ENCODE measurements around the gene ACIN1.

ACIN1 gene

GRCh38 chr14:23106747-23107045, 11.8 kb upstream of the ACIN1 start:
- no peak for TF ChIP-seq CTCF (conservative IDR thresholded peaks at IDR 0.05; ENCODE audit: low read depth, low read length)
- Histone ChIP-seq H3K4me3 (IDR thresholded peaks at IDR 0.05; ENCODE audit: insufficient read depth, low read depth, low read length) (no peak overlapping the region), H3K79me2 (ENCODE audit: insufficient read depth, low read depth) (no peaks in the 10 kb centered on the region), H3K36me3 (ENCODE audit: insufficient read depth) (no peaks in the 10 kb centered on the region), H3K27me3 (ENCODE audit: insufficient read depth, low read depth) (no peaks in the 10 kb centered on the region), H3K27ac (no peak overlapping the region), H3K4me1 (ENCODE audit: low read depth, poor library complexity, severe bottlenecking) (peaks cover 17% of the 10 kb centered on the region), H4K20me1 (ENCODE audit: insufficient read depth) (no peaks in the 10 kb centered on the region), H3K9ac (no peak overlapping the region), H2AFZ (ENCODE audit: low read depth) (no peak overlapping the region), H3K4me2 (peak overlapping the region; percentile 48; the same call in 1 of the 2 replicates)

- no peak for TF ChIP-seq CTCF (conservative IDR thresholded peaks at IDR 0.05; ENCODE audit: low read depth, low read length)
- Histone ChIP-seq H3K4me2 (no peak overlapping the region), H3K9ac (no peak overlapping the region), H3K4me3 (IDR thresholded peaks at IDR 0.05; ENCODE audit: insufficient read depth, low read depth, low read length) (no peak overlapping the region), H3K79me2 (ENCODE audit: insufficient read depth, low read depth) (no peaks in the 10 kb centered on the region), H3K27me3 (ENCODE audit: insufficient read depth, low read depth) (no peaks in the 10 kb centered on the region), H3K27ac (no peak overlapping the region), H2AFZ (ENCODE audit: low read depth) (no peak overlapping the region), H3K4me1 (ENCODE audit: low read depth, poor library complexity, severe bottlenecking) (peaks cover 17% of the 10 kb centered on the region), H4K20me1 (ENCODE audit: insufficient read depth) (no peaks in the 10 kb centered on the region), H3K36me3 (ENCODE audit: insufficient read depth) (no peaks in the 10 kb centered on the region)
These were observed 10.4 kb upstream of the ACIN1 start for GRCh38 chr14:23105348-23105824.

- H3K4me3 ChIP-seq (IDR thresholded peaks at IDR 0.05; ENCODE audit: insufficient read depth, low read depth, low read length) = no peak within 1 kb of the TSS
These were observed 9.8 kb upstream of the ACIN1 start, which contains the start of gene CIROP for GRCh38 chr14:23104591-23105347. Gene CIROP, minus strand, starts transcription at chr14:23104989. Its CDS starts 69 bp downstream, at chr14:23104920.

GRCh38 chr14:23104070-23104590, 9.2 kb upstream of the ACIN1 start:
- Histone ChIP-seq H3K36me3 (ENCODE audit: insufficient read depth) (no peaks in the 10 kb centered on the region), H3K4me3 (IDR thresholded peaks at IDR 0.05; ENCODE audit: insufficient read depth, low read depth, low read length) (no peak overlapping the region), H3K4me2 (no peak overlapping the region), H3K9ac (no peak overlapping the region), H3K4me1 (ENCODE audit: low read depth, poor library complexity, severe bottlenecking) (peaks cover 17% of the 10 kb centered on the region), H3K27ac (no peak overlapping the region), H3K79me2 (ENCODE audit: insufficient read depth, low read depth) (no peaks in the 10 kb centered on the region), H4K20me1 (ENCODE audit: insufficient read depth) (no peaks in the 10 kb centered on the region), H2AFZ (ENCODE audit: low read depth) (no peak overlapping the region), H3K27me3 (ENCODE audit: insufficient read depth, low read depth) (no peaks in the 10 kb centered on the region)
- TF ChIP-seq CTCF (conservative IDR thresholded peaks at IDR 0.05; ENCODE audit: low read depth, low read length) = no peak

More at GRCh38 chr14:23104591-23105347, 9.8 kb upstream of the ACIN1 start, which contains the start of gene CIROP:
- Histone ChIP-seq H3K4me1 (ENCODE audit: low read depth, poor library complexity, severe bottlenecking) (peaks cover 17% of the 10 kb centered on the region), H3K27ac (no peak within 1 kb of the TSS), H3K4me2 (no peak within 1 kb of the TSS), H3K36me3 (ENCODE audit: insufficient read depth) (no peaks in the 10 kb centered on the region), H3K9ac (no peak within 1 kb of the TSS), H4K20me1 (ENCODE audit: insufficient read depth) (no peaks in the 10 kb centered on the region), H2AFZ (ENCODE audit: low read depth) (no peak within 1 kb of the TSS), H3K79me2 (ENCODE audit: insufficient read depth, low read depth) (no peaks in the 10 kb centered on the region), H3K27me3 (ENCODE audit: insufficient read depth, low read depth) (no peaks in the 10 kb centered on the region)
- TF ChIP-seq CTCF (conservative IDR thresholded peaks at IDR 0.05; ENCODE audit: low read depth, low read length) = no peak
